Measurements from ENCODE around the gene TERT.

TERT gene

DNA sequence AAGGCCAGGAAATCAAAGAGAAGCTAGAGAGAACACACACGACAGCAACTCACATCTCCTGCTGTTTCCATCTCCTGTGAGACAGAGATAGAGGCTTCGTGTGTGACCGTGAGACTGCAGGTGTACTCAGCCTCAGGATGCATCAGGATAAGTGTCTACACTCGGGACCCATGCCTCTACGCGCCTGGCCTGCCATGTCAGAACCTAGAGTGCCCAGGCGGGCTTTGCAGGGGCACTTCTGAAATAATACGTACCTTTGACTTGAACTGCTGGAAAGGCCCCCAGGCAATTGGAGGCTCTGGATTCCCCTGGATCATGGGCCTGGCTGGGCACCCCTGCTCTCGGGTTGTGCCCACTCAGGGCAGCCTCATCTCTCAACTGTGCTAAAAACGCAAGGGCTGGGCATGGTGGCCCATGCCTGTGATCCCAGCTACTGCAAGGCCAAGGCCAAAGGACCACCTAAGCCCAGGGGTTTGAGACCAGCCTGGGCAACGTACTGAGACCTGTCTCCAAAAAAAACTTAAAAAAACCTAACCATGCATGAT, 37.1 kb upstream of the TERT start:
- peak; percentile 15; the same call in 2 of the 3 replicates for ATAC-seq

DNA sequence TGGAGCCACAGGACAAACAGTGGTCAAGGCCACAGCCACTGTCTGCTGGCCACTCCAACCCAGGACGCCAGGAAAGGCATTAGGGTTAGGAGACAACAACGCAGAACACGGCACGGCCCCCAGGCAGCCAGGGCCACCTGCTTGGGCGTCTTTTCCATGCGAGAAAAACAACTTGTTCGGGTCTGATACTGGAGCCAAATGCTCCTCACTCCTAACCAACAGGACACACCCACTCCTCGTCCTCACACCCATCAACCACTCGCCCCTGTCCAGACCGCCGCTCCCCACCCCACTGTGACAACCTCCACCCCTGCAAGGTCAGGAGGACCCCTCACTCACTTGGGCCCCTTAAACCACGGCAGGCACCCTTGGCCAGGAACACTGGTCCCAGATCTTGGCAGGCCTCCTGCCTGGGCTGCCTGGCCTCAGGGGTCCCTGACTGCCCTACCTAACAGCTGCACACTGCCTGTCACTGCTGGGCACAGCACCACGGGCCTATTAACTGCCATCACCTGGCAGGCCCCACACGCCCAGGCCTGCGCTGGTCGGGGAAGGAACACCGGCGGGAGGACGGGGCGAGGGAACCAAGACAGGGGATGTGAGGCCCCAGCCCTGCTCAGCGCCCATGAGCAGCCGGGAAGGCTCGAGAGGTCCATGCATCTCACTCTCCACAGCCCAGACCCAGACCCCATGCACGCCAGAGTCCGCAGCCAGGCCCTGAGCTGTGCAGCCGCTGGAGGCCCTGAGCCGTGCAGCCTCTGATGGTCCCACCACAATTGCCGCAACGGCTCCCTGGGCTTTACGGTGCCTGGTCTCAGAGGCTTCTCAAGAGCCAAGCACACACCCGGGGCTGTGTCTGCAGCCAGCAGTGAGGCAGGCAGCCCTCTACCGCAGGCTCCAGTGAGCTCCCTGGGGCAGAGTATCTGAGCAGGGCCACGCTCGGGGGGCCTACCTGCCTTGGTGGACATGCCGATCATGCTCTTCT, 36.3 kb upstream of the TERT start:
- TF ChIP-seq CSRNP3 (CRISPR knock-in tag; IDR thresholded peaks at IDR 0.05) (no peak), BACH2 (CRISPR knock-in tag; IDR thresholded peaks at IDR 0.05; ENCODE audit: borderline replicate concordance) (no peak), ZNF8 (CRISPR knock-in tag; IDR thresholded peaks at IDR 0.05) (no peak), ZFP3 (CRISPR knock-in tag; IDR thresholded peaks at IDR 0.05) (no peak), RARB (CRISPR knock-in tag; IDR thresholded peaks at IDR 0.05) (no peak), TSHZ2 (CRISPR knock-in tag; IDR thresholded peaks at IDR 0.05) (no peak), GLIS3 (CRISPR knock-in tag; IDR thresholded peaks at IDR 0.05) (no peak), SNAI2 (CRISPR knock-in tag; IDR thresholded peaks at IDR 0.05) (no peak), PPARA (CRISPR knock-in tag; IDR thresholded peaks at IDR 0.05; ENCODE audit: borderline replicate concordance) (no peak), TOX (CRISPR knock-in tag; IDR thresholded peaks at IDR 0.05; ENCODE audit: borderline replicate concordance) (no peak), ZNF565 (CRISPR knock-in tag; conservative IDR thresholded peaks at IDR 0.05; ENCODE audit: low read depth) (no peak), TCF4 (CRISPR knock-in tag; IDR thresholded peaks at IDR 0.05; ENCODE audit: borderline replicate concordance) (no peak), CSDC2 (CRISPR knock-in tag; IDR thresholded peaks at IDR 0.05) (no peak)
- ATAC-seq: no peak

More for the DNA sequence above, 37.1 kb upstream of the TERT start:
- TF ChIP-seq SNAI2 (CRISPR knock-in tag; IDR thresholded peaks at IDR 0.05) (no peak), OSR1 (CRISPR knock-in tag; IDR thresholded peaks at IDR 0.05) (no peak), TCF4 (CRISPR knock-in tag; IDR thresholded peaks at IDR 0.05; ENCODE audit: borderline replicate concordance) (no peak), ARNTL (CRISPR knock-in tag; IDR thresholded peaks at IDR 0.05; ENCODE audit: borderline replicate concordance, low read depth) (no peak), ZNF565 (CRISPR knock-in tag; conservative IDR thresholded peaks at IDR 0.05; ENCODE audit: low read depth) (no peak), CSDC2 (CRISPR knock-in tag; IDR thresholded peaks at IDR 0.05) (no peak), ZNF70 (CRISPR knock-in tag; IDR thresholded peaks at IDR 0.05) (no peak), TSHZ2 (CRISPR knock-in tag; IDR thresholded peaks at IDR 0.05) (no peak), TOX (CRISPR knock-in tag; IDR thresholded peaks at IDR 0.05; ENCODE audit: borderline replicate concordance) (no peak), ISL1 (CRISPR knock-in tag; IDR thresholded peaks at IDR 0.05) (no peak)
- TF ChIP-seq, protein P1, sequence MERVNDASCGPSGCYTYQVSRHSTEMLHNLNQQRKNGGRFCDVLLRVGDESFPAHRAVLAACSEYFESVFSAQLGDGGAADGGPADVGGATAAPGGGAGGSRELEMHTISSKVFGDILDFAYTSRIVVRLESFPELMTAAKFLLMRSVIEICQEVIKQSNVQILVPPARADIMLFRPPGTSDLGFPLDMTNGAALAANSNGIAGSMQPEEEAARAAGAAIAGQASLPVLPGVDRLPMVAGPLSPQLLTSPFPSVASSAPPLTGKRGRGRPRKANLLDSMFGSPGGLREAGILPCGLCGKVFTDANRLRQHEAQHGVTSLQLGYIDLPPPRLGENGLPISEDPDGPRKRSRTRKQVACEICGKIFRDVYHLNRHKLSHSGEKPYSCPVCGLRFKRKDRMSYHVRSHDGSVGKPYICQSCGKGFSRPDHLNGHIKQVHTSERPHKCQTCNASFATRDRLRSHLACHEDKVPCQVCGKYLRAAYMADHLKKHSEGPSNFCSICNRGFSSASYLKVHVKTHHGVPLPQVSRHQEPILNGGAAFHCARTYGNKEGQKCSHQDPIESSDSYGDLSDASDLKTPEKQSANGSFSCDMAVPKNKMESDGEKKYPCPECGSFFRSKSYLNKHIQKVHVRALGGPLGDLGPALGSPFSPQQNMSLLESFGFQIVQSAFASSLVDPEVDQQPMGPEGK (CRISPR knock-in tag; IDR thresholded peaks at IDR 0.05; ENCODE audit: borderline replicate concordance): no peak
- TF ChIP-seq, protein P2, sequence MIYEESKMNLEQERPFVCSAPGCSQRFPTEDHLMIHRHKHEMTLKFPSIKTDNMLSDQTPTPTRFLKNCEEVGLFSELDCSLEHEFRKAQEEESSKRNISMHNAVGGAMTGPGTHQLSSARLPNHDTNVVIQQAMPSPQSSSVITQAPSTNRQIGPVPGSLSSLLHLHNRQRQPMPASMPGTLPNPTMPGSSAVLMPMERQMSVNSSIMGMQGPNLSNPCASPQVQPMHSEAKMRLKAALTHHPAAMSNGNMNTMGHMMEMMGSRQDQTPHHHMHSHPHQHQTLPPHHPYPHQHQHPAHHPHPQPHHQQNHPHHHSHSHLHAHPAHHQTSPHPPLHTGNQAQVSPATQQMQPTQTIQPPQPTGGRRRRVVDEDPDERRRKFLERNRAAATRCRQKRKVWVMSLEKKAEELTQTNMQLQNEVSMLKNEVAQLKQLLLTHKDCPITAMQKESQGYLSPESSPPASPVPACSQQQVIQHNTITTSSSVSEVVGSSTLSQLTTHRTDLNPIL (CRISPR knock-in tag; IDR thresholded peaks at IDR 0.05; ENCODE audit: low read depth): no peak

Measured in SK-N-SH treated with all-trans-retinoic acid at 6 μM for 48 hours (cell line).